ENCODE results near the gene PNMA8C.
"Not testable (repeated sequence)": the region's sequence is repeated elsewhere in the genome, so short reads cannot be mapped to it uniquely, and the experiment has no call there.

PNMA8C gene

DNA sequence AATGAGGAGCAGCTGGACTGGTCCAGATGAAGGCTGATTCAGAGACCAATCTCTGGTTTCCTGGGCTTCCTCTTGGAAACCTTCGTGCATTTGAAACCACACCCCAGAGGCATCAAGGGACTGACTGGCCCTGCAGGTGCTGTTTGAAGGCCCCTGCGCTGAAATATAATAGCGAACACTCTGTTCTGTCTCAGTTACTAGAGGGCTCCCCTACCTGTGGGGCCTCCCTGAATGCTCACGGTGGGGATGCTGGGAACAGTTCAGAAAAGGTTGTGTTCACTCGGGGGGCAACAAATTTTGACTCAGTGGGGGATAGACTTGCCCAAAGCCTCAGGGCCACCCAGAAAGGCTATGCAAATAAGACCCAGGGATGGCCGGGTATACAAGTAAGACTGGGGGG, 21.8 kb downstream of the PNMA8C start:
- Histone ChIP-seq H3K9me3 (ENCODE audit: control insufficient read depth, low read length) (no peaks in the 10 kb centered on the region), H3K36me3 (ENCODE audit: control insufficient read depth, insufficient read depth, low read length) (no peaks in the 10 kb centered on the region), H3K4me3 (ENCODE audit: insufficient read depth, low read depth, low read length, poor library complexity, severe bottlenecking) (no peak overlapping the region), H3K27ac (ENCODE audit: insufficient read depth, low read length, poor library complexity, severe bottlenecking) (no peak overlapping the region), H3K4me1 (ENCODE audit: control insufficient read depth, insufficient read depth, low read length, poor library complexity, severe bottlenecking) (peaks cover 6% of the 10 kb centered on the region), H3K27me3 (replicated peaks; ENCODE audit: control insufficient read depth, insufficient read depth, low read length, poor library complexity, severe bottlenecking) (peaks cover 51% of the 10 kb centered on the region)
- no peak for DNase-seq

- Histone ChIP-seq H3K9me3 (ENCODE audit: control insufficient read depth, low read length) (no peaks in the 10 kb centered on the region), H3K36me3 (ENCODE audit: control insufficient read depth, insufficient read depth, low read length) (no peaks in the 10 kb centered on the region), H3K27ac (ENCODE audit: insufficient read depth, low read length, poor library complexity, severe bottlenecking) (no peak overlapping the region), H3K4me1 (ENCODE audit: control insufficient read depth, insufficient read depth, low read length, poor library complexity, severe bottlenecking) (peaks cover 6% of the 10 kb centered on the region), H3K4me3 (ENCODE audit: insufficient read depth, low read depth, low read length, poor library complexity, severe bottlenecking) (no peak overlapping the region), H3K27me3 (replicated peaks; ENCODE audit: control insufficient read depth, insufficient read depth, low read length, poor library complexity, severe bottlenecking) (peaks cover 48% of the 10 kb centered on the region)
- DNase-seq, result no peak
Observed at GRCh38 chr19:46404753-46405468, 23.8 kb downstream of the PNMA8C start.

GRCh38 chr19:46404055-46404752, 24.5 kb downstream of the PNMA8C start:
- Histone ChIP-seq H3K27me3 (replicated peaks; ENCODE audit: control insufficient read depth, insufficient read depth, low read length, poor library complexity, severe bottlenecking) (peaks cover 48% of the 10 kb centered on the region), H3K36me3 (ENCODE audit: control insufficient read depth, insufficient read depth, low read length) (no peaks in the 10 kb centered on the region), H3K4me1 (ENCODE audit: control insufficient read depth, insufficient read depth, low read length, poor library complexity, severe bottlenecking) (peaks cover 6% of the 10 kb centered on the region), H3K4me3 (ENCODE audit: insufficient read depth, low read depth, low read length, poor library complexity, severe bottlenecking) (no peak overlapping the region), H3K9me3 (ENCODE audit: control insufficient read depth, low read length) (no peaks in the 10 kb centered on the region), H3K27ac (ENCODE audit: insufficient read depth, low read length, poor library complexity, severe bottlenecking) (no peak overlapping the region)
- no peak for DNase-seq

GRCh38 chr19:46402725-46403124, 26.0 kb downstream of the PNMA8C start:
- H3K27ac ChIP-seq (ENCODE audit: insufficient read depth, low read length, poor library complexity, severe bottlenecking), result no peak overlapping the region
- H3K9me3 ChIP-seq (ENCODE audit: control insufficient read depth, low read length), result no peaks in the 10 kb centered on the region
- peaks cover 6% of the 10 kb centered on the region for H3K4me1 ChIP-seq (ENCODE audit: control insufficient read depth, insufficient read depth, low read length, poor library complexity, severe bottlenecking)
- H3K27me3 ChIP-seq (replicated peaks; ENCODE audit: control insufficient read depth, insufficient read depth, low read length, poor library complexity, severe bottlenecking), result peaks cover 41% of the 10 kb centered on the region
- no peak overlapping the region for H3K4me3 ChIP-seq (ENCODE audit: insufficient read depth, low read depth, low read length, poor library complexity, severe bottlenecking)
- DNase-seq, result no peak
- H3K36me3 ChIP-seq (ENCODE audit: control insufficient read depth, insufficient read depth, low read length), result no peaks in the 10 kb centered on the region

GRCh38 chr19:46397801-46398479, 30.8 kb downstream of the PNMA8C start:
- not testable (repeated sequence) for H3K36me3 ChIP-seq (ENCODE audit: control insufficient read depth, insufficient read depth, low read length); DNase-seq; H3K4me3 ChIP-seq (ENCODE audit: insufficient read depth, low read depth, low read length, poor library complexity, severe bottlenecking); H3K27me3 ChIP-seq (replicated peaks; ENCODE audit: control insufficient read depth, insufficient read depth, low read length, poor library complexity, severe bottlenecking); H3K27ac ChIP-seq (ENCODE audit: insufficient read depth, low read length, poor library complexity, severe bottlenecking); H3K4me1 ChIP-seq (ENCODE audit: control insufficient read depth, insufficient read depth, low read length, poor library complexity, severe bottlenecking); H3K9me3 ChIP-seq (ENCODE audit: control insufficient read depth, low read length)

DNA sequence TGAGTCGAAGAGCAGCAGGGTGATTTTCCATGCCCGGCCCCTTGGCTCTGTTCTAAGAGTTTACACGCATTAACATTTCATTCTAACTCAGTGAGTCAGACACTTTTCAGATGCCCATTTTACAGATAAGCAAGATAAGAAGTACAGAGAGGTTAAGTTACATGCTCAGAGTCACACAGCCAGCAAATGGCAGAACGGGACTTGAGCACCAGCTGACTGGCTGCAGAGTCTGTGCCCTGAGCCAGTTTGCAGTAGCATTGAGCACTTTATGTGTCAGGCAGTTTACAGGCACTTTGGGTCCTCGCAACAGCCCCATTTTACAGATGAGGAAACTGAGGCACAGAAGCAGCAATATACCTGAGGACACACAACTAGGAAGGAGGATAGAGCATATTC, 34.3 kb downstream of the PNMA8C start:
- Histone ChIP-seq H3K9me3 (ENCODE audit: control insufficient read depth, low read length) (no peaks in the 10 kb centered on the region), H3K27me3 (replicated peaks; ENCODE audit: control insufficient read depth, insufficient read depth, low read length, poor library complexity, severe bottlenecking) (no peaks in the 10 kb centered on the region), H3K27ac (ENCODE audit: insufficient read depth, low read length, poor library complexity, severe bottlenecking) (no peak overlapping the region), H3K4me1 (ENCODE audit: control insufficient read depth, insufficient read depth, low read length, poor library complexity, severe bottlenecking) (no peaks in the 10 kb centered on the region), H3K4me3 (ENCODE audit: insufficient read depth, low read depth, low read length, poor library complexity, severe bottlenecking) (no peak overlapping the region), H3K36me3 (ENCODE audit: control insufficient read depth, insufficient read depth, low read length) (peaks cover 24% of the 10 kb centered on the region)
- DNase-seq, result no peak

GRCh38 chr19:46393456-46394401, 35.0 kb downstream of the PNMA8C start:
- no peaks in the 10 kb centered on the region for H3K27me3 ChIP-seq (replicated peaks; ENCODE audit: control insufficient read depth, insufficient read depth, low read length, poor library complexity, severe bottlenecking)
- peaks cover 30% of the 10 kb centered on the region for H3K36me3 ChIP-seq (ENCODE audit: control insufficient read depth, insufficient read depth, low read length)
- H3K9me3 ChIP-seq (ENCODE audit: control insufficient read depth, low read length), result no peaks in the 10 kb centered on the region
- no peak for DNase-seq
- H3K27ac ChIP-seq (ENCODE audit: insufficient read depth, low read length, poor library complexity, severe bottlenecking), result no peak overlapping the region
- H3K4me3 ChIP-seq (ENCODE audit: insufficient read depth, low read depth, low read length, poor library complexity, severe bottlenecking), result no peak overlapping the region
- H3K4me1 ChIP-seq (ENCODE audit: control insufficient read depth, insufficient read depth, low read length, poor library complexity, severe bottlenecking), result no peaks in the 10 kb centered on the region

- H3K36me3 ChIP-seq (ENCODE audit: control insufficient read depth, insufficient read depth, low read length), result peaks cover 39% of the 10 kb centered on the region
Observed at GRCh38 chr19:46392837-46393236, 35.9 kb downstream of the PNMA8C start.

GRCh38 chr19:46392252-46392801, 36.4 kb downstream of the PNMA8C start:
- Histone ChIP-seq H3K27ac (ENCODE audit: insufficient read depth, low read length, poor library complexity, severe bottlenecking) (no peak overlapping the region), H3K27me3 (replicated peaks; ENCODE audit: control insufficient read depth, insufficient read depth, low read length, poor library complexity, severe bottlenecking) (no peaks in the 10 kb centered on the region), H3K36me3 (ENCODE audit: control insufficient read depth, insufficient read depth, low read length) (peaks cover 44% of the 10 kb centered on the region), H3K4me3 (ENCODE audit: insufficient read depth, low read depth, low read length, poor library complexity, severe bottlenecking) (no peak overlapping the region), H3K9me3 (ENCODE audit: control insufficient read depth, low read length) (no peaks in the 10 kb centered on the region), H3K4me1 (ENCODE audit: control insufficient read depth, insufficient read depth, low read length, poor library complexity, severe bottlenecking) (no peaks in the 10 kb centered on the region)
- DNase-seq, result no peak

More at GRCh38 chr19:46392837-46393236, 35.9 kb downstream of the PNMA8C start:
- H3K4me1 ChIP-seq (ENCODE audit: control insufficient read depth, insufficient read depth, low read length, poor library complexity, severe bottlenecking), result no peaks in the 10 kb centered on the region
- no peak overlapping the region for H3K27ac ChIP-seq (ENCODE audit: insufficient read depth, low read length, poor library complexity, severe bottlenecking)
- no peaks in the 10 kb centered on the region for H3K27me3 ChIP-seq (replicated peaks; ENCODE audit: control insufficient read depth, insufficient read depth, low read length, poor library complexity, severe bottlenecking)
- DNase-seq, result no peak
- H3K9me3 ChIP-seq (ENCODE audit: control insufficient read depth, low read length), result no peaks in the 10 kb centered on the region
- no peak overlapping the region for H3K4me3 ChIP-seq (ENCODE audit: insufficient read depth, low read depth, low read length, poor library complexity, severe bottlenecking)
